ENCODE measurements around the gene PDXP.
A peak's percentile ranks its signal among the peaks of the same experiment; 100 is the strongest.
"Not testable (repeated sequence)": the region's sequence is repeated elsewhere in the genome, so short reads cannot be mapped to it uniquely, and the experiment has no call there.

Gene PDXP, protein sequence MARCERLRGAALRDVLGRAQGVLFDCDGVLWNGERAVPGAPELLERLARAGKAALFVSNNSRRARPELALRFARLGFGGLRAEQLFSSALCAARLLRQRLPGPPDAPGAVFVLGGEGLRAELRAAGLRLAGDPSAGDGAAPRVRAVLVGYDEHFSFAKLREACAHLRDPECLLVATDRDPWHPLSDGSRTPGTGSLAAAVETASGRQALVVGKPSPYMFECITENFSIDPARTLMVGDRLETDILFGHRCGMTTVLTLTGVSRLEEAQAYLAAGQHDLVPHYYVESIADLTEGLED

DNA sequence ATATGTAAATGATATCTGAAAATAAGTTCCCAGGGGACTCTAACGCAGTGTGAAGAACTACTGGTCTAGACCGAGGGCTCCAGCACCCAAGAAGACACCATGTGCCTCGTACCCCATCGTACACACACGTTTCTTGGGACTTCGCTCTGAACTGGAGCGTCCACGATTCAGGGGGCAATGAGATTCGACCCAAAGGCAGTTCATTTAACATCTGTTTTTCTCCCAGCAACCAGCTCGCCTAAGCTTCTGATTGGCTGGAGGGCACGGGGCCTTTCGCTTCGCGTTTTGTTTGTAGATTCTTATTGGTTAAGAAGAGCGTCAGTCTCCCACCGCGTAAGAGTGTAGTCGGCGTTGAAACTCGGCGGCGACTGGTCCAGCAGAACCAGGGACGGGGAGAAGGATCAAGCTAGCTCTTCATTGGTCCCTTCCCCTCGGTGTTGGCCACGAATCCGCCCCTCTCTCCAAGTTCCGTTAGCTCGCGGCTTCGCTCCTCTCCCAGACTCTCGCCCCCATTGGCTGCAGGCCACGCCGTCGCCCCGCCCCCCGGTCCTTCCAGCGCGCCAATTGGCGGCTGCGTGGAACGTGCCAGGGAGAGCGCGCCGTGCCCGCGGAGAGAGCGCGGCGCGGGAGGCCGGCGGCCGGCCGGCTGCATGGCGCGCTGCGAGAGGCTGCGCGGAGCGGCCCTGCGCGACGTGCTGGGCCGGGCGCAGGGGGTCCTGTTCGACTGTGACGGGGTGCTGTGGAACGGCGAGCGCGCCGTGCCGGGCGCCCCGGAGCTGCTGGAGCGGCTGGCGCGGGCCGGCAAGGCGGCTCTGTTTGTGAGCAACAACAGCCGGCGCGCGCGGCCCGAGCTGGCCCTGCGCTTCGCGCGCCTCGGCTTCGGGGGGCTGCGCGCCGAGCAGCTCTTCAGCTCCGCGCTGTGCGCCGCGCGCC is at the start of gene PDXP:
TSS of gene PDXP (plus strand) at position 591 of the 933 bp plus-strand sequence. CDS start at position 651, 60 bp downstream.
- DNase-seq: peak; percentile 95 to 99

DNA sequence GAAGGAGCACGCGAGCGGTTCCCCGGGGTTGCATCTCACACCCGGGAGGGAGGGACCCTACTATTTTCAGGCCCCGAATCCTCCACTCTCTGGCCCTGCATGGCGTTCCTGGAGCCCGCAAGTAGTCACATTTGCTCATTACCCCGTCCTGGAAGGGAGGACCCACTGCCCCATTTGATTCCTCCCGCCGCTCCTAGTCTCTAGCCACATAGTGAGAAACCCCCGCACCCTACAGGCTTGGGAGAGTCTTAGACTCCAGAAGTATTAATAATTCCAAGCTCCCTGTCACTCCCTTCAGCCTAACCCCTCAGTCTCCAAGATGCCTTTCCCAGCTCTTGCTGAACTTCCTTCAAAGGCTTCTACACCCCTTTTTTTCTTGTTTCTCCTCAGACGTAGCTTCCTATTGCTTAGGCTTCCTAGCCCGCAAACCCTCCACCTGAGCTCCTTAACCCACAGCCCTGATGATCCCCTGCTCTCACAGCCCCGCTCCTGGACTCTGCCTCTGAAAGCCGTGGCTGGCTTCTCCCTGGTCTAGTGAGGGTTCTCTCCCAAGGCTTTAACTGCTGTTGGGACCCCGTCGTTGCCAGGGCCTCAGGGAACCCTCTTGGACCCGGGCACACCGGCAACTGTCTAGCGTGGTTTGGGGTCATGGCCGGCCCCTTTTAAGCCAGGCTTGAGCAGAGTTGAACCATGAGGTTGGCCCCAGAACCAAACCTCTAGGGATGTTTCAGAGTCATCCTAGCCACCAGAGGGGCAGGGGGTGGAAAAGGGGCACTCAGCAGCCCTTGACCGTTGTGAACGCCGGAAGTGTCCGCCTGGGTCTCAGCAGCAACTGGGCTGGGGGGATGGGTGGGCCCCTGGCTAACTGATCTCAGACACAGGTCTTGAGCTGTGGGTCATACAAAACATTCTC is 49.0 kb upstream of the PDXP start:
- no peak for DNase-seq

DNA sequence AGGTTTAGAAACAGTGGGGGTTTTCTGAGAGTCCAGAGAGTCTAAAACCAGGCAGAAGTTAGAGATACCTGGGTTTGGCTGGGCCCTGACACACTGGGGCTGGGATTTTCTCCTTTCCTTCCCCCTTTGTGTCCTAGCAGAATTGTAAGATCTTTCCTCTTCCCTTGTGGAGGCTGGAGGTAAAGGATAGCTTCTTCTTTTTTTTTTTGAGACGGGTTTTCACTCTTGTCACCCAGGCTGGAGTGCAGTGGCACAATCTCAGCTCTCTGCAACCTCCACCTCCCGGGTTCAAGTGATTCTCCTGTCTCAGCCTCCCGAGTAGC is 48.4 kb upstream of the PDXP start:
- not testable (repeated sequence) for DNase-seq

DNA sequence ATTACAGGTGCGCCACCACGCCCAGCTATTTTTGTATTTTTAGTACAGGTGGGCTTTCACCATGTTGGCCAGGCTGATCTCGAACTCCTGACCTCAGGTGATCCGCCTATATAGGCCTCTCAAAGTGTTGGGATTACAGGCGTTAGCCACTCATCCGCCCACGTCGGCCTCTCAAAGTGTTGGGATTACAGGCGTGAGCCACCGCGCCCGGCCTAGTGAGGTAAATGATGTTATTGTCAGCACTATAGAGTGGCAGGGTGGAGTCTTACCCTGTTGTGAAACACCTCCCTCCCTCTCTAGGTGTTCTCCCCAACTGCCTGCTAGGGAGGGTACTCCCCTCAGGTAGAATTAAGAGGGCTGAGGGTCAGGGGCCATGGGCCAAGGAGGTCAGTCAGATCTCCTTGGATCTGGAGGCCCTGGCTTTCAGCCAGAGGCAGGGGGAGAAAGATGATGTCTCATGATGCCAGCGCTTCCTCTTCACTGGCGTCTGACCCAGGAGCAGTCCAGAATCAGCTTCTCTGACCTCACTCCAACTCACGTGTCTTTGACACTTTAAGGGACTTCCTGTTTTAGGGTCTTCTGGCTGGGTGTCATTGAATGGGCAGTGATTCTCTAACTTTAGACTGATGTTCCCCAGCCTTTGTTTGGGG is 47.9 kb upstream of the PDXP start:
- peak in 1 of 2 donors; percentile 18 for DNase-seq

DNA sequence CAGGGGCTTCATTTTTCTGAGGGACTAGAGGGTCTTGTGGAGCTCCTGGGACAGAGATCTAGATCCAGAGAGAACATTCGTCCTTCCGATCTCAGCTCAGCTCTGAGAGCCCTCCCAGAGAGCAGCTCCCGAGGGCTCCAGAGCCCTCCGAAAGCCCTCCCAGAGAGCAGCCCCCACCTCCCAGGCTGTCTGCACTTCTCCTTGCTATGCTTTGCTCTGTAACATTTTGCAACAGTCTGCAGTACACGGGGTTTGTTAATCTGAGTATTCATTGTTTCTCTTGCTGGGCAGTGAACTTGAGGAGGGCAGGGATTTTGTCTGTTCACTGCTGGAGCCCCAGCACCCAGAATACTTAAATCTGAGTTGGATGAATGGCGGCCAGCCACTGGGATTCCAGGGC is 47.3 kb upstream of the PDXP start:
- DNase-seq: no peak

DNA sequence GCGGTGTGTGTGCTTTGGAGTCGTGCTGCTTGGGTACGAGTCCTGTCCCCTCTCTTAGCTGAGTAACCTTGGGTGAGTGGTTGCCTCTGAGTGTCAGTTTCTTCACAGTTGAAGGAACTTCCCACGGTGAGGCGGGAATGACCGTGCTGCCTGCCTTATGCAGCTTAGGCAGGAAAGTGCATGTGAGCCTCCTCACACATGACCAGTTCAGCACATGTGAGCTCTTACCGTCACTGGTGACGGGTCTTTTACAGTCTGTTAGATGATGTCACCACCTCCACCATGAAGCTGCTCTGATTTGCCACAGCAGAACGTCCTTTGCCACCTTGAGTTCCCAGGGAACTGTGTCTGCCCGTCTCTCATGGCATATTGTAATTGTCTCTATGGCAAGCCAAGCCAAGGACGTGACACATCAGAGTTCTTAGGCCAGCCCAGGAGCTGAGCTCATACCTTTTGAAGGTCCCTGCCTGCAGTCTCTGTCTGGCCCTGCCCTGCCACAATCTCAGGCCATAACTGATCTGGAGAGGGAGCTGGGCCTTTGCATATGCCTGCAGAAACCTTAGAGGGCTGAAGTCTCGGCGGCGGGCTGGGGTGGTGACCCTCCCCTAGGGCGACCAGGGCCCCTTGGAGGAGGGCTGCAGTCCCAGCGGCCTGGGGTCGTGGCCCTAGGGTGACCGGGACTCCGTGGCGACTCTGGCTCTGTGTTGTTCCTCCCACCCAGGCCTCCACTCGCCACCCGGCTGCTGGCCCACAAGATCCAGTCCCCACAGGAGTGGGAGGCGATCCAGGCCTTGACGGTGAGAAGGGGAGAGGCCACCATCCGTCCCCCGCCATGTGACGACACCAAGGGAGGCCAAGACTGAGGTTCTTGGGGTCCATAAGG is 42.1 kb upstream of the PDXP start:
- no peak for DNase-seq

DNA sequence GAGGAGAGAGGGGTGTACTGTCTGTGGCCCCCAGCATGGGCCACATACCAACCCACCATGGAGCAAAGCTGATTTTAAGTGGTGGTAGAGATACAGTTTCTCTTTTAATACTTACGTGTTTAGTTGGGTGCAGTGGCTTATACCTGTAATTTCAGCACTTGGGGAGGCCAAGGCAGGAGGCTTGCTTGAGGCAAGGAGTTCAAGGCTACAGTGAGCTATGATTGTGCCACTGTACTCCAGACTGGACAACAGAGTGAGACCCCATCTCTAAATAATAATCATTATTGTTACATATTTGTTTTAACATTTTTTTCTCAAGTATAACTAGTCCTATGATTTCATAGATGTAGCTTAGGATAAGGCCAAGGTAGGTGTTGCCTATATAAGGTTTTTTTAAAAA is 41.1 kb upstream of the PDXP start:
- DNase-seq: no peak

DNA sequence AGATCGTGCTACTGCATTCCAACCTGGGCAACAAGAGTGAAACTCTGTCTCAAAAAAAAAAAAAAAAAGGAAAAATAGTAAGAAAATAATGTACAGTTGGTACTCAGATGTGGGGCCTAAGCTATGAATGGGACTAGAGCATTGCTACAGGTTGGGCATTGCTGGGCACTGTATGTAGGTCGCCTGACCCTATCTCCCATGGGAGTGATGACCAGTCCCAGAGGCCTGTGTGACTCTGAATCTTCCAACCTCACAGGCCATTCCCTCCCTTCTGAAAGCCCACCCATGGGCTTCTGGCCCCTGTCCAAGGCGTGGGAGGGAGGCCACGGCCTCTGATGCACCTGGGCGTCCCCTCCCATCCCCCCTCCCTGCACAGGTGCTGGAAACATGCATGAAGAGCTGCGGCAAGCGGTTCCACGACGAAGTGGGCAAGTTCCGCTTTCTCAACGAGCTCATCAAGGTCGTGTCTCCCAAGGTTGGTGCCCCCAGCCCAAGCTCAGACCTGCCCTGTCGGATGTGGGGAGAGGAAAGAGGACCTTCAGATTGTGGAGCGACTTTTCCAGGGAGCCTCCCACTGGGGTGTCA is 40.4 kb upstream of the PDXP start:
- DNase-seq: no peak

DNA sequence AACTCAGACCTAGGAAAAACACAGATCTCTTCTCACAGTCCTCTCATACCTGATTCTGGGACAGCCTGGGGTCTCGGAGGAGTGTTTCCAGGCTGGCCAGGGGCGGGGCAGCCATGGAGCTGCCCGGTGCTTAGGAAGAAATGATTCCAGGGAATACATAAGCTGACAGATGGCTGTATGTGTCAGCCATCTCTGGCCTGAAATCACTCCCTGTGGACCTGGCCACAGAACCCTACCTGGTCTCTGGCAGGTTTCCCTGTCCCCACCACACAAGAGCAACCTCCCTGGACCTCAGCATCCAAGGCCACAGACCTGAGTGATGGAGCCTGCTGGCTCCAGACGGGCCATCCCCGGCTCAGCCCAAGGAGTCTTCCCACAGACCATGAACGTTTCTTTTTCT is 39.8 kb upstream of the PDXP start:
- DNase-seq: no peak

DNA sequence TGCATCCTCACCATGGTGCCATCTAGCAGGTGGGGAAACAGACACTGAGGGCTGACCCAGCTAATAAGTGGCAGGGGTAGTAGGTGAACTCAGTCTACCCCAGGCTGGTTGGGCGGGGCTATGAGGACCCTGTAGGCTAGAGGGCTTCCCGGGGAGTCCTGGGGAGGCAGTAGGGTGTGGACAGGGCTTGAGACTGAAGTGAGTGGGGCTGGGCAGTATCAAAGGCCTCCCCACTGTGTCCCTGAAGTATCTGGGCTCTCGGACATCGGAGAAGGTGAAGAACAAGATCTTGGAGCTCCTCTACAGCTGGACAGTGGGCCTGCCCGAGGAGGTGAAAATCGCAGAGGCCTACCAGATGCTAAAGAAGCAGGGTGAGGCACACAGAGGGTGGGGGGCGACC is 38.5 kb upstream of the PDXP start:
- no peak for DNase-seq

DNA sequence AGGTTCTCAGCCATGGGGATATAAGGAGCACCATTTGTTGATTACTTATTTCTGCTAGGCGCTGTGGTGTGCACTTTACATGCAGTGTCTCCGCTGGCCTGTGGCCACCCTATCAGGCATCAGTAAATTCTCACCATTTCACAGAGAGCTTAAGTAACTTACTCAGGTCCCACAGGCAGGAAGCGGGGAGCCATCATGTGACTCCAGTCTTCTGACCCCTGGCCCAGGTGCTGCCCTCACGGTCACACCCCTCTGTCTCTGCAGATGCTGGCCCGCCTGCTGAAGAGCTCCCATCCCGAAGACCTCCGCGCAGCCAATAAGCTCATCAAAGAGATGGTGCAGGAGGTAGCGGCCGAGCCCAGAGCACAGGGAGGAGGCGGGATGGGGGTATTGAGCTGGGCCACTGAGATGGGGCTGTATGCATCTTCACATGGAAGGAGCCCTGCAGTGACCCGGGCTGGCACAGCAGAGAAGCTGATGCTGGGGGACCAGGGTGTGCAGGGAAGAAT is 37.1 kb upstream of the PDXP start:
- DNase-seq: no peak

DNA sequence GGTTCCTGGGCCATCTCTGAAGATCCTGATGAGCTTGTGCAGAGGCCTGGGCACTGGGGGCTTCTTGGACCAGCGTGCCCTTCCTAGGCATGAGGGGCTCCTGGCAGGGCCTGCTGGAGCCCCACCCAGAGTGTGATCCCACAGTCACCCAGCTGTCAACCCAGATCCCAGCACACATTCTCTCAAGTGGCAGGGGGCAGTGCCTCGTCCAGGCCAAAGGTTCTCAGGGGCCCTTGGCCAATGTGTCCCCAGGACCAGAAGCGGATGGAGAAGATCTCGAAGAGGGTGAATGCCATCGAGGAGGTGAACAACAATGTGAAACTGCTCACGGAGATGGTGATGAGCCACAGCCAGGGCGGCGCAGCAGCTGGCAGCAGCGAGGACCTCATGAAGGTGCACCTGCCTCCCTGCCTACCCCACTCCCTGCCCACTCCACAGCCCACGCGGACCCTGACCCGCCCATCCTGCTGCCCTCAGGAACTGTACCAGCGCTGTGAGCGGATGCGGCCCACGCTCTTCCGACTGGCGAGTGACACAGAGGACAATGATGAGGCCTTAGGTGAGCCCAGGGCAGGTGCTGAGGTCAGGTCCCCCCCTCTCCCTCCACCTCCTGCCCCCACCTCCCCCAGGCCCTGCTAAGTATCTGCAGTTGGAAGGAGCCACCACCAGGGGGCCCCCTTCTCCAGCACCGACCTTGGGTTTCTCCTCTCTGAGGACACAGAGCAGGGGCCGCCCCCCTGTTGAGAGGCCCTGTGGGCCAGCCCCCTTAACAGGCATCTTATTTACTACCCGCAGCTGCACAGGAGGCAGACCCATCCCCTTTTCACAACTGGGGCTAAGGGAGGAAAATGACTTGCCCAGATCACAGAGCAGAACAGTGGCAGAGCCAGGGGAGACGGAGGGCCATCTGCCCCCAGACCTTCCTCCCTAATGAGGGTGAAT is 35.2 kb upstream of the PDXP start:
- peak; percentile 39 to 46 for DNase-seq

DNA sequence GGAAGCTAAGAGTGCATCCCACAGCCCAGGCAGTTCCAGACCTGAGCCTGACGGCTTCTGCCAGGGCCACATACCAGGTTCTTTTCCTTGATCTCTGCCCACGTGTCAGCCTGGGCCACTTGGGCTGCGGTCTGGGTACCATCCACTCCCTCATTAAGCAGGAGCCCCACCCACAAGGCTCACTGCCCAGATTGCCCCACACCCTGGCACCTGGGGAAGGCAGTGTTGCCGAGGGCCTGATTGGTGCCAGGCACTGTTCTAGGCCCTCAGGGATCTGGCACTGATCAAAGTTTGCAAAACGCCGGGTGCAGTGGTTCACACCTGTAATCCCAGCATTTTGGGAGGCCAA is 34.5 kb upstream of the PDXP start:
- DNase-seq: no peak

DNA sequence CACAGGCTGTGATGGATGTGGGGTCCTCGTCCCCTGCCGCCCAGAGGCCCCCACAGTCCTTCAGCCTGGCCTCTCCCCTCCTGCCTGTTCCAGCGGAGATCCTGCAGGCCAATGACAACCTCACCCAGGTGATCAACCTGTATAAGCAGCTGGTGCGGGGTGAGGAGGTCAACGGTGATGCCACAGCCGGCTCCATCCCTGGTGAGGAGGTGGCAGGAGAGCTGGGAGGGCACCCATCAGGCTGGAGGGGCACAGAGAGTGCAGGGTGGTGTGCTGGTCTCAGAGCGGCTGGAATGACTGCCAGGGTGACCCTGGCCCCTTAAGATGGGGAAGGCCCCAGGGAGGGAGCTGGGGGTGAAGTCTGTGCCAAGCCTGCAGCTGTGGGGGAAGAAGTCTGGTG is 33.6 kb upstream of the PDXP start:
- DNase-seq: no peak

DNA sequence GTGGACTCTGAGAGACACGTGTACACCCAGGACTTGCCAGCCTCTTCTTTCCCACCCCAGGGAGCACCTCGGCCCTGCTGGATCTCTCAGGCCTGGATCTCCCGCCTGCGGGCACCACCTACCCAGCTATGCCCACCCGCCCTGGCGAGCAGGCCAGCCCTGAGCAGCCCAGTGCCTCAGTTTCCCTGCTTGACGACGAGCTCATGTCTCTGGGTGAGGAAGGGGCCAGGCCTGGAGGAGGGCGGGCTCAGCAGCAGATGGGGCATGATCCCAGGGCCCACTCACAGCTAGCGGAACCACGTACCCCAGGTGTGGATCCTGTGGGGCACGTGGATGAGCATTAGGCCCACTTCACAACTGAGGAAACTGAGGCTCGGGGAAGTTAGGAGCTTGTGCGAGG is 32.8 kb upstream of the PDXP start:
- no peak for DNase-seq

DNA sequence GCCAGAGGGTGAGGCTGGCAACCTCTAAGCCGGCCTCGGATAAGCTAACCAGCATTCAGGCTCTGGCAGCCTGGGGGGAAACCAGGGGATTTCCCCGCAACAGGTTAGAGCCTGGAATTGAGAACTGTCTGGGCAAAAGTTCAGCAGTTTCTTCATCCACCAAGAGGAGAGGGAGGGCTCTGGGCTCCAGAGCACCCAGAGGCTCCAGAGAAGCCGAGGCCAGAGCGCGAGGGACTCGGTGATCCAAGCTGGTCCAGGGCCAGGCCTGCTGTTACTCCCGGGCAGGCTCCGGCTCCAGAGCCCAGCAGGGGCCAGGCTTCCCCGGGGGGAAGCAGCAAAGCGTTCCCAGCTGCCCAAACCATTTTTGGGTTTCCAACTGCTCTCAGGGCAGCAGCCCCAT is 32.4 kb upstream of the PDXP start:
- no peak for DNase-seq

DNA sequence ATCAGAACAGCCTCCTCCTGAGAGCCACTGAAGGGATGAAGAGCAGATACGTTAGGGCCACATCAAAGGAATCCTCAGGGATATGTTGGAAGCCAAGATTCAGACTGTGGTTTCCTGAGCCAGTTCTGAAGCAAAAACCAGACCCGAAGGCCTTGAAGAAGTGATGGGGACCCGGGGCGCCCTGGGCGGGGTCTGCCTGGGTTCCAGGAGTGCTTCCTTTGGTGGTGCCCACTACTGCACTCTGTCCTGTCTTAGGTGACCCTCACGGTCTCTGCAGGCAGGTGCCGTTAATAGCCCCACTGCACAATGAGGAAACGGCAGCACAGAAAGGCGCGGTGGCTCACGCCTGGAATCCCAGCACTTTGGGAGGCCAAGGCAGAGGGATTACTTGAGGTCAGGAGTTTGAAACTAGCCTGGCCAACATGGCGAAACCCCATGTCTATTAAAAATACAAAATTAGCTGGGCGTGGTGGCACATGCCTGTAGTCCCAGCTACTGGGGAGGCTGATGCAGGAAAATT is 31.9 kb upstream of the PDXP start:
- DNase-seq: no peak

DNA sequence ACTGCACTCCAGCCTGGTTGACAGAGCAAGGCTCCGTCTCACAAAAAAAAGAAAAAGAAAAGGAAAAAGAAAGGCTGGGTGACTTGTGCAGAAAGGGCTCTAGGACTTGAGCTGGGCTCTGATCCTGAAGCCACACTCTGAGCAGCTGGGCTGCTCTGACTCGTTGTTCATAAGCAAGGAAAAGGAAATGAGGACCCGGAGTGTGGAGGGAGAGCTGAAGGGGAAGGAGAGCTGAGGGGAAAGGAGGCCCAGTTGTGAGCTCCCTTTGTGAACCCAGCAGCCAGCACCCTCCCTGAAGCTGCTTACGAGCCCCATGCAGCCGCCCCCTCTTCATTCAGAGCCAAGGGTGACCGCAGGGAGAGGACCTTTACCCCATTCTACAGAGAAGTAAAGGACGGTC is 31.4 kb upstream of the PDXP start:
- DNase-seq: no peak

DNA sequence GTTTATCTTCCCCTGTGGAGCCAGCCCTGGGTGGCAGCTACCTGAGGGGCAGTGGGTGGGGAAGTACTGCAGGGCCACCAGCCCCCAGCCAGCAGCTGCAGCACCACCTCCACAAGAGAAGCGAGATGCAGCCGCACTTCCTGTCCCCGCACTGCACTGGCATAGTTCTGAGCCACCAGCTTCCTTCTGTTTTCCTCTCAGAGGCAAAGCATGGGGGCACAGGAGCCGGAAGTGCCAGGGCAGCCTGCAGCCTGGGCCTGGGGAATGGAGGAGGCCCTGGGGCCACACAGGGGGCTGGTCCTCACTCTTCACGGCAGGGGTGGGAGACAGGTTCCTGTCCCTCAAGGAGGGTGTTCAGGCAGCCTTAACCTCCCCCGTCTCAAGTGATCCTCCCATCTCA is 31.0 kb upstream of the PDXP start:
- DNase-seq: peak in 1 of 2 donors; percentile 42

DNA sequence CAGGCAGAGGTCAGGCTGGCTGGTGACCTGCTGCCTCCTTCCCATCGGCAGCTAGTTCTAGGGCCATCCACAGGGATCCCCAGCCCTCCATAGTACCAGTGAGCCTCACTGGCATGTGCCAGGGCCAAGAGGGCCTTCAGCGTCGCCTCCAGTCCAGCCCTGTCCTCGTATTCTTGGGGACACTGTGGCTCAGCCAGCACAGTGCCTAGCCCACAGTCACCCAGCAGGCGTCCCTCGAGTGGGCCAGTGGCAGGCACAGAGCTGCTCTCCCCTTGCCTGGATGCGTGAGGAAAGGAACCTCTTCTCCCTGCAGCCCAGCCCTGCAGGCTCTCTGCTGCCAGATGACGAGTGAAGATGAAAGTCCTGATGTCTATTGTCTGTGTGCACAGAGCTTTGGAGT is 29.7 kb upstream of the PDXP start:
- no peak for DNase-seq

Data from bone marrow (tissue), 2 donors.